GM23338 (cell line): ENCODE results near the gene RPA1. TPM values are rescaled to one million over a fixed set of nuclear protein-coding genes. Genes with fewer than 3 reads are reported as not detected.
A peak's percentile ranks its signal among the peaks of the same experiment; 100 is the strongest.

Experiments
- ATAC-seq: fragments of 200-7000 bp; cut with Tn5 transposase; 3 replicates; pipeline ENCODE4 v1.9.1; 2020
- DNase-seq: peaks from one replicate; pipeline ENCODE4 v3.0.0-alpha.2; 2015; ENCODE audit warnings: low spot score
- H2AFZ ChIP-seq: fragments of 200-600 bp; sonication (generic); 2 replicates; pipeline ENCODE4 v1.8.0; 2016; ENCODE audit warnings: antibody characterized with exemption, mild to moderate bottlenecking, moderate library complexity
- H3F3A ChIP-seq: fragments of 200-600 bp; sonication (generic); replicated peaks from 2 replicates; pipeline ENCODE4 v1.8.0; 2017; ENCODE audit warnings: antibody characterized with exemption, mixed run types, low read depth
- H3K27ac ChIP-seq: fragments of 200-600 bp; sonication (generic); 2 replicates; pipeline ENCODE4 v1.6.1; 2016; ENCODE audit warnings: low read depth
- H3K27me3 ChIP-seq: fragments of 200-600 bp; sonication (generic); 2 replicates; pipeline ENCODE4 v1.8.0; 2016; ENCODE audit warnings: mild to moderate bottlenecking, mixed run types, moderate library complexity; ENCODE audit not compliant: insufficient read depth
- H3K36me3 ChIP-seq: fragments of 200-600 bp; sonication (generic); 2 replicates; pipeline ENCODE4 v1.8.0; 2016; ENCODE audit warnings: mild to moderate bottlenecking; ENCODE audit not compliant: insufficient read depth
- H3K4me1 ChIP-seq: fragments of 200-600 bp; sonication (generic); 2 replicates; pipeline ENCODE4 v1.8.0; 2016; ENCODE audit warnings: mild to moderate bottlenecking, moderate library complexity; ENCODE audit not compliant: insufficient read depth
- H3K4me2 ChIP-seq: fragments of 200-600 bp; sonication (generic); 2 replicates; pipeline ENCODE4 v1.7.1; 2017; ENCODE audit warnings: mixed run types
- H3K4me3 ChIP-seq: fragments of 200-600 bp; sonication (generic); 2 replicates; pipeline ENCODE4 v1.6.1; 2016; ENCODE audit warnings: mixed run types
- H3K79me2 ChIP-seq: fragments of 200-600 bp; sonication (generic); replicated peaks from 2 replicates; pipeline ENCODE4 v1.8.0; 2017; ENCODE audit warnings: mild to moderate bottlenecking; ENCODE audit not compliant: insufficient read depth
- H3K9me2 ChIP-seq: fragments of 200-600 bp; sonication (generic); 2 replicates; pipeline ENCODE4 v1.8.0; 2017; ENCODE audit not compliant: insufficient read depth
- H4K20me1 ChIP-seq: fragments of 200-600 bp; sonication (generic); replicated peaks from 2 replicates; pipeline ENCODE4 v1.8.0; 2017; ENCODE audit warnings: mild to moderate bottlenecking; ENCODE audit not compliant: insufficient read depth
- H3K27ac Mint-ChIP-seq: 2 replicates; pipeline ENCODE4 v1.8.0; 2020; ENCODE audit warnings: inconsistent platforms, mild to moderate bottlenecking, moderate library complexity, mixed read lengths
- H3K27me3 Mint-ChIP-seq: 3 replicates; pipeline ENCODE4 v1.8.0; 2022; ENCODE audit warnings: low read depth, mild to moderate bottlenecking, moderate library complexity, mixed read lengths, inconsistent platforms; ENCODE audit not compliant: insufficient read depth, poor library complexity
- H3K36me3 Mint-ChIP-seq: 3 replicates; pipeline ENCODE4 v1.8.0; 2021; ENCODE audit warnings: low read depth, mild to moderate bottlenecking, inconsistent platforms, moderate library complexity, mixed read lengths
- H3K4me1 Mint-ChIP-seq: 3 replicates; pipeline ENCODE4 v1.8.0; 2020; ENCODE audit warnings: mild to moderate bottlenecking, inconsistent platforms, mixed read lengths
- H3K4me3 Mint-ChIP-seq: 3 replicates; pipeline ENCODE4 v1.8.0; 2021; ENCODE audit warnings: moderate library complexity, mild to moderate bottlenecking, inconsistent platforms, mixed read lengths
- H3K9me3 Mint-ChIP-seq: 3 replicates; pipeline ENCODE4 v1.8.0; 2020; ENCODE audit warnings: moderate library complexity, mild to moderate bottlenecking, inconsistent platforms, mixed read lengths
- CREB1 ChIP-seq: fragments of 250-450 bp; sonication (Bioruptor Pico); IDR thresholded peaks from 2 replicates; pipeline ENCODE4 v1.5.0; 2020; ENCODE audit warnings: low read depth, mild to moderate bottlenecking, moderate library complexity
- CTCF ChIP-seq, 2 experiments: fragments of 200-600 bp in 1 of 2; sonication (generic) in 1 of 2; conservative IDR thresholded peaks; 2 replicates each; pipeline versions ENCODE4 v1.5.1 to v1.6.1; 2016 to 2017; ENCODE audit warnings: antibody characterized with exemption in 2 of 2, low read depth in 2 of 2, mild to moderate bottlenecking in 2 of 2, moderate library complexity in 1 of 2
- ETS1 ChIP-seq: IDR thresholded peaks from 2 replicates; pipeline ENCODE4 v1.6.1; 2016; ENCODE audit warnings: antibody characterized with exemption
- EZH2 ChIP-seq: fragments of 200-600 bp; sonication (generic); IDR thresholded peaks from one replicate; pipeline ENCODE4 v1.8.0; 2017; ENCODE audit warnings: antibody characterized with exemption, mild to moderate bottlenecking, low read depth; ENCODE audit not compliant: unreplicated experiment
- EZH2phosphoT487 ChIP-seq: fragments of 200-600 bp; sonication (generic); IDR thresholded peaks from one replicate; pipeline ENCODE4 v1.8.1; 2018; ENCODE audit warnings: antibody characterized with exemption; ENCODE audit not compliant: unreplicated experiment
- JUNB ChIP-seq: IDR thresholded peaks from one replicate; pipeline ENCODE4 v1.6.1; 2016; ENCODE audit warnings: antibody characterized with exemption; ENCODE audit not compliant: unreplicated experiment
- NANOG ChIP-seq: IDR thresholded peaks from 2 replicates; pipeline ENCODE4 v1.6.1; 2016; ENCODE audit warnings: antibody characterized with exemption, borderline replicate concordance
- POLR2AphosphoS5 ChIP-seq: IDR thresholded peaks from 2 replicates; pipeline ENCODE4 v1.6.1; 2016; ENCODE audit warnings: antibody characterized with exemption, low read depth
- REST ChIP-seq: IDR thresholded peaks from one replicate; pipeline ENCODE4 v1.6.1; 2018; ENCODE audit warnings: antibody characterized with exemption; ENCODE audit not compliant: unreplicated experiment
- STAT1 ChIP-seq: IDR thresholded peaks from one replicate; pipeline ENCODE4 v1.6.1; 2016; ENCODE audit warnings: antibody characterized with exemption; ENCODE audit not compliant: unreplicated experiment
- ZNF114 ChIP-seq: fragments of 250-450 bp; sonication (Bioruptor Pico); IDR thresholded peaks from 2 replicates; pipeline ENCODE4 v1.5.0; 2020; ENCODE audit warnings: mild to moderate bottlenecking, moderate library complexity
- ZNF331 ChIP-seq: fragments of 250-450 bp; sonication (Bioruptor Pico); IDR thresholded peaks from 2 replicates; pipeline ENCODE4 v1.5.0; 2020; ENCODE audit warnings: low read depth, mild to moderate bottlenecking, moderate library complexity
- ZNF462 ChIP-seq: fragments of 250-450 bp; sonication (Bioruptor Pico); IDR thresholded peaks from 2 replicates; pipeline ENCODE4 v1.5.0; 2020; ENCODE audit warnings: mild to moderate bottlenecking, moderate library complexity
- polyA plus RNA-seq: library from polyadenylated mRNA; unstranded; fragments of >200 nt; fragmentation: Nextera tagmentation; extraction: Ambion mirVana; gene quantifications from 2 replicates; pipeline ENCODE4 v1.2.1, GENCODE V29; 2016
- total RNA-seq: library from RNA; depleted of rRNA; stranded (reverse); fragments of >200 nt; shearing (Covaris generic); gene quantifications from 2 replicates; pipeline ENCODE4 v1.2.3, GENCODE V29; 2014

RPA1 gene
- total and polyA plus RNA-seq, 2 experiments from 2014 or later: 33.7 to 52.1 TPM

- Histone ChIP-seq H2AFZ (peak overlapping the region; percentile 84), H3K27me3 (no peaks in the 10 kb centered on the region), H3F3A (no peaks in the 10 kb centered on the region), H3K27ac (no peak overlapping the region), H3K4me3 (no peak overlapping the region), H3K79me2 (no peaks in the 10 kb centered on the region), H3K4me1 (no peaks in the 10 kb centered on the region), H3K4me2 (no peak overlapping the region), H3K36me3 (no peaks in the 10 kb centered on the region), H3K9me2 (no peaks in the 10 kb centered on the region), H4K20me1 (no peaks in the 10 kb centered on the region)
- Mint-ChIP-seq H3K36me3 (no peaks in the 10 kb centered on the region), H3K4me1 (0 out of 3 replicates have a peak, but pooled peaks cover 4% of the 10 kb centered on the region), H3K27me3 (peaks cover 16% of the 10 kb centered on the region), H3K4me3 (no peak overlapping the region), H3K9me3 (no peaks in the 10 kb centered on the region), H3K27ac (no peak overlapping the region)
- ATAC-seq: peak; percentile 7
- peak; percentile 44 for DNase-seq
- no peak for TF ChIP-seq ZNF331 (CRISPR knock-in tag)
- no peak for TF ChIP-seq STAT1
- TF ChIP-seq ETS1: no peak
- TF ChIP-seq CREB1 (CRISPR knock-in tag): no peak
- TF ChIP-seq NANOG: no peak
- TF ChIP-seq ZNF462 (CRISPR knock-in tag): no peak
- TF ChIP-seq JUNB: no peak
- no peak for TF ChIP-seq EZH2
- TF ChIP-seq ZNF114 (CRISPR knock-in tag): no peak
- TF ChIP-seq POLR2AphosphoS5: no peak
- no peak for TF ChIP-seq EZH2phosphoT487
- TF ChIP-seq CTCF (conservative IDR thresholded peaks at IDR 0.05; ENCODE audit: low read depth in 2 of 2): no peak
- no peak for TF ChIP-seq REST
Measured at GRCh38 chr17:1936766-1937165, 107.0 kb downstream of the RPA1 start.
